ENCODE data around the gene ALK.
A peak's percentile ranks its signal among the peaks of the same experiment; 100 is the strongest.

The ALK gene

GRCh38 chr2:29916571-29916970 lies 4.8 kb downstream of the ALK start:
- FAIRE-seq (no peak), DNase-seq (ENCODE audit: insufficient read length, low spot score) (no peak)
- TF ChIP-seq CTCF (IDR thresholded peaks at IDR 0.05; ENCODE audit: insufficient read depth, missing control alignments) = no peak

GRCh38 chr2:29910960-29911359 lies 10.4 kb downstream of the ALK start:
- FAIRE-seq (no peak), DNase-seq (ENCODE audit: insufficient read length, low spot score) (no peak)
- TF ChIP-seq CTCF (IDR thresholded peaks at IDR 0.05; ENCODE audit: insufficient read depth, missing control alignments) = no peak

- DNase-seq (ENCODE audit: insufficient read length, low spot score) (no peak), FAIRE-seq (no peak)
- TF ChIP-seq CTCF (IDR thresholded peaks at IDR 0.05; ENCODE audit: insufficient read depth, missing control alignments) = no peak
Measured at GRCh38 chr2:29910465-29910864, 10.9 kb downstream of the ALK start.

- TF ChIP-seq CTCF (IDR thresholded peaks at IDR 0.05; ENCODE audit: insufficient read depth, missing control alignments) = no peak
- FAIRE-seq = no peak
- no peak for DNase-seq (ENCODE audit: insufficient read length, low spot score)
Measured at GRCh38 chr2:29902356-29902755, 19.0 kb downstream of the ALK start.

- no peak for DNase-seq (ENCODE audit: insufficient read length, low spot score)
- TF ChIP-seq CTCF (IDR thresholded peaks at IDR 0.05; ENCODE audit: insufficient read depth, missing control alignments) = no peak
- FAIRE-seq = no peak
Measured at GRCh38 chr2:29900971-29901633, 20.3 kb downstream of the ALK start.

GRCh38 chr2:29898999-29899398 lies 22.4 kb downstream of the ALK start:
- no peak for TF ChIP-seq CTCF (IDR thresholded peaks at IDR 0.05; ENCODE audit: insufficient read depth, missing control alignments)
- DNase-seq (ENCODE audit: insufficient read length, low spot score) = no peak
- FAIRE-seq = no peak

- FAIRE-seq (peak; percentile 84), DNase-seq (ENCODE audit: insufficient read length, low spot score) (no peak)
- TF ChIP-seq CTCF (IDR thresholded peaks at IDR 0.05; ENCODE audit: insufficient read depth, missing control alignments) = no peak
Measured at GRCh38 chr2:29894822-29895614, 26.4 kb downstream of the ALK start.

Data from D721Med (cell line).